Mesenchymal stem cell (in vitro differentiated cells and primary cell): ENCODE measurements around the gene C2orf81.

Experiments used
- DNase-seq: peaks from one replicate; pipeline ENCODE4 v3.0.0-alpha.2; 2013
- H2AFZ ChIP-seq: one replicate; pipeline ENCODE4 v1.6.1; 2013; ENCODE audit warnings: low read depth, mild to moderate bottlenecking, control low read depth, inconsistent platforms, low read length, moderate library complexity
- H2AK5ac ChIP-seq: 2 replicates; pipeline ENCODE4 v1.6.1; 2013; ENCODE audit warnings: low read length, moderate library complexity, mild to moderate bottlenecking, inconsistent platforms; ENCODE audit not compliant: severe bottlenecking
- H2BK120ac ChIP-seq: one replicate; pipeline ENCODE4 v1.6.1; 2013; ENCODE audit warnings: low read depth, mild to moderate bottlenecking, inconsistent platforms, low read length, moderate library complexity
- H2BK12ac ChIP-seq, 2 experiments: one replicate each; pipeline ENCODE4 v1.6.1; 2013; ENCODE audit warnings: inconsistent platforms in 2 of 2, low read length in 2 of 2, mild to moderate bottlenecking in 2 of 2, moderate library complexity in 2 of 2, control low read depth in 1 of 2
- H2BK15ac ChIP-seq: one replicate; pipeline ENCODE4 v1.6.1; 2013; ENCODE audit warnings: mild to moderate bottlenecking, low read depth, inconsistent platforms; ENCODE audit not compliant: poor library complexity, severe bottlenecking
- H2BK5ac ChIP-seq: 2 replicates; pipeline ENCODE4 v1.6.1; 2013; ENCODE audit warnings: low read depth, mild to moderate bottlenecking, low read length, control low read depth, inconsistent platforms; ENCODE audit not compliant: poor library complexity, severe bottlenecking
- H3K14ac ChIP-seq, 2 experiments: one replicate each; pipeline ENCODE4 v1.6.1; 2013; ENCODE audit warnings: inconsistent platforms in 2 of 2, low read length in 2 of 2, control low read depth in 1 of 2, mild to moderate bottlenecking in 1 of 2, moderate library complexity in 1 of 2
- H3K18ac ChIP-seq, 2 experiments: one replicate each; pipeline ENCODE4 v1.6.1; 2013; ENCODE audit warnings: inconsistent platforms in 2 of 2, low read length in 2 of 2, control low read depth in 1 of 2, low read depth in 1 of 2, mild to moderate bottlenecking in 1 of 2
- H3K23ac ChIP-seq, 2 experiments: one replicate each; pipeline ENCODE4 v1.6.1; 2013; ENCODE audit warnings: inconsistent platforms in 2 of 2, low read length in 2 of 2, mild to moderate bottlenecking in 2 of 2, moderate library complexity in 2 of 2, control low read depth in 1 of 2
- H3K27ac ChIP-seq: 2 replicates; pipeline ENCODE4 v1.5.1; 2013; ENCODE audit warnings: mild to moderate bottlenecking, moderate library complexity, low read length, control low read depth, inconsistent platforms; ENCODE audit not compliant: poor library complexity, severe bottlenecking
- H3K27me3 ChIP-seq, 2 experiments: 2 replicates each; pipeline versions ENCODE4 v1.6.1 to v1.7.0; 2013; ENCODE audit warnings: low read length in 2 of 2, mild to moderate bottlenecking in 2 of 2, moderate library complexity in 2 of 2, control low read depth in 1 of 2, inconsistent platforms in 1 of 2; ENCODE audit not compliant: control insufficient read depth in 1 of 2, insufficient read depth in 1 of 2
- H3K36me3 ChIP-seq, 2 experiments: 2 replicates each; pipeline versions ENCODE4 v1.6.1 to v1.7.0; 2013; ENCODE audit warnings: low read length in 2 of 2, control low read depth in 1 of 2, inconsistent platforms in 1 of 2, low read depth in 1 of 2, mild to moderate bottlenecking in 1 of 2; ENCODE audit not compliant: insufficient read depth in 2 of 2, control insufficient read depth in 1 of 2
- H3K4ac ChIP-seq, 2 experiments: one replicate each; pipeline ENCODE4 v1.6.1; 2013; ENCODE audit warnings: inconsistent platforms in 2 of 2, low read length in 2 of 2, mild to moderate bottlenecking in 2 of 2, moderate library complexity in 2 of 2, control low read depth in 1 of 2, low read depth in 1 of 2
- H3K4me1 ChIP-seq: 2 replicates; pipeline ENCODE4 v1.6.1; 2013; ENCODE audit warnings: low read depth, low read length, control low read depth; ENCODE audit not compliant: control insufficient read depth, insufficient read depth
- H3K4me2 ChIP-seq: 2 replicates; pipeline ENCODE4 v1.6.1; 2013; ENCODE audit warnings: low read length, mild to moderate bottlenecking, inconsistent platforms; ENCODE audit not compliant: poor library complexity, severe bottlenecking
- H3K4me3 ChIP-seq, 2 experiments: 2 replicates each; pipeline versions ENCODE4 v1.5.1 to v1.7.0; 2013; ENCODE audit warnings: low read length in 2 of 2, mild to moderate bottlenecking in 2 of 2, control low read depth in 1 of 2, low read depth in 1 of 2; ENCODE audit not compliant: insufficient read depth in 1 of 2
- H3K79me1 ChIP-seq: replicated peaks from 2 replicates; pipeline ENCODE4 v1.6.1; 2013; ENCODE audit warnings: mild to moderate bottlenecking, control low read depth, low read length, inconsistent platforms; ENCODE audit not compliant: poor library complexity, severe bottlenecking
- H3K9ac ChIP-seq: 2 replicates; pipeline ENCODE4 v1.7.0; 2013; ENCODE audit warnings: mild to moderate bottlenecking, low read length, moderate library complexity
- H3K9me3 ChIP-seq: 2 replicates; pipeline ENCODE4 v1.7.0; 2013; ENCODE audit warnings: mild to moderate bottlenecking, low read length; ENCODE audit not compliant: control insufficient read depth
- H4K8ac ChIP-seq: one replicate; pipeline ENCODE4 v1.6.1; 2013; ENCODE audit warnings: inconsistent platforms, mild to moderate bottlenecking, low read length, moderate library complexity
- H4K91ac ChIP-seq: one replicate; pipeline ENCODE4 v1.6.1; 2013; ENCODE audit warnings: mild to moderate bottlenecking, low read length, inconsistent platforms
- WGBS: methylation state at CpG from one replicate; pipeline ENCODE4 v1.1.7; 2013; ENCODE audit warnings: mixed read lengths; 5-methylcytosine and 5-hydroxymethylcytosine counted together

The C2orf81 gene

GRCh38 chr2:74374509-74375205 is 46.8 kb downstream of the C2orf81 start:
- Histone ChIP-seq H3K79me1 (peaks cover 74% of the 10 kb centered on the region), H2BK5ac (no peak overlapping the region), H4K91ac (no peak overlapping the region), H3K9ac (peak overlapping the region; percentile 75), H3K4me2 (no peak overlapping the region), H3K4ac (no peak overlapping the region), H4K8ac (no peak overlapping the region), H3K27ac (no peak overlapping the region), H2BK120ac (no peak overlapping the region), H3K4me3 (peak overlapping the region in 1 of 2 experiments; percentile 75), H3K18ac (no peak overlapping the region), H3K36me3 (peaks cover 51 to 61% of the 10 kb centered on the region in 2 experiments), H3K27me3 (no peaks in the 10 kb centered on the region), H3K4me1 (peaks cover 12% of the 10 kb centered on the region), H2AK5ac (no peak overlapping the region), H3K23ac (no peak overlapping the region), H2AFZ (no peak overlapping the region), H2BK15ac (no peak overlapping the region), H3K9me3 (no peaks in the 10 kb centered on the region), H2BK12ac (no peak overlapping the region), H3K14ac (no peak overlapping the region)
- 61% methylated on average over 19 of the region's 19 CpGs for WGBS
- peak; percentile 77 for DNase-seq

- H3K9me3 ChIP-seq, result no peaks in the 10 kb centered on the region
- no peak overlapping the region for H3K14ac ChIP-seq
- peak overlapping the region in 1 of 2 experiments; percentile 75 for H3K4me3 ChIP-seq
- no peak for DNase-seq
- no peak overlapping the region for H3K4ac ChIP-seq
- no peak overlapping the region for H2BK5ac ChIP-seq
- H3K4me2 ChIP-seq, result no peak overlapping the region
- no peak overlapping the region for H4K91ac ChIP-seq
- H2BK120ac ChIP-seq, result no peak overlapping the region
- no peak overlapping the region for H3K27ac ChIP-seq
- H3K27me3 ChIP-seq, result no peaks in the 10 kb centered on the region
- no peak overlapping the region for H4K8ac ChIP-seq
- H2AK5ac ChIP-seq, result no peak overlapping the region
- peaks cover 10% of the 10 kb centered on the region for H3K4me1 ChIP-seq
- H3K23ac ChIP-seq, result no peak overlapping the region
- H3K79me1 ChIP-seq, result peaks cover 69% of the 10 kb centered on the region
- H3K36me3 ChIP-seq, result peaks cover 58 to 67% of the 10 kb centered on the region in 2 experiments
- no peak overlapping the region for H2BK12ac ChIP-seq
- H2BK15ac ChIP-seq, result no peak overlapping the region
- H3K9ac ChIP-seq, result peak overlapping the region; percentile 75
- H3K18ac ChIP-seq, result no peak overlapping the region
- no peak overlapping the region for H2AFZ ChIP-seq
- WGBS, result 90% methylated on average over 8 of the region's 8 CpGs
Measured at GRCh38 chr2:74373985-74374384, 47.4 kb downstream of the C2orf81 start.

- no peak overlapping the region for H3K27ac ChIP-seq
- no peak overlapping the region for H3K18ac ChIP-seq
- H3K79me1 ChIP-seq, result peaks cover 66% of the 10 kb centered on the region
- H3K9ac ChIP-seq, result peak overlapping the region; percentile 56
- H3K4me2 ChIP-seq, result no peak overlapping the region
- H3K14ac ChIP-seq, result no peak overlapping the region
- H3K23ac ChIP-seq, result no peak overlapping the region
- no peaks in the 10 kb centered on the region for H3K9me3 ChIP-seq
- H3K36me3 ChIP-seq, result peaks cover 65 to 75% of the 10 kb centered on the region in 2 experiments
- no peak overlapping the region for H3K4ac ChIP-seq
- no peak overlapping the region for H4K91ac ChIP-seq
- peak overlapping the region in 1 of 2 experiments; percentile 75 for H3K4me3 ChIP-seq
- no peak overlapping the region for H2AFZ ChIP-seq
- peaks cover 10% of the 10 kb centered on the region for H3K4me1 ChIP-seq
- H2BK5ac ChIP-seq, result no peak overlapping the region
- no peak overlapping the region for H2BK120ac ChIP-seq
- WGBS, result 85% methylated on average over 4 of the region's 5 CpGs
- no peaks in the 10 kb centered on the region for H3K27me3 ChIP-seq
- H2BK15ac ChIP-seq, result no peak overlapping the region
- no peak overlapping the region for H2BK12ac ChIP-seq
- peak; percentile 32 for DNase-seq
- H4K8ac ChIP-seq, result no peak overlapping the region
- no peak overlapping the region for H2AK5ac ChIP-seq
Measured at GRCh38 chr2:74373221-74373676, 48.2 kb downstream of the C2orf81 start.

- Histone ChIP-seq H3K14ac (no peak overlapping the region), H3K27me3 (no peaks in the 10 kb centered on the region), H3K36me3 (peaks cover 66 to 76% of the 10 kb centered on the region in 2 experiments), H3K23ac (no peak overlapping the region), H3K9me3 (no peaks in the 10 kb centered on the region), H3K79me1 (peaks cover 61% of the 10 kb centered on the region), H4K8ac (no peak overlapping the region), H2AFZ (no peak overlapping the region), H3K18ac (no peak overlapping the region), H4K91ac (no peak overlapping the region), H3K27ac (no peak overlapping the region), H3K9ac (peak overlapping the region; percentile 56), H3K4me2 (no peak overlapping the region), H3K4me3 (peak overlapping the region in 1 of 2 experiments; percentile 75), H2BK120ac (no peak overlapping the region), H3K4ac (no peak overlapping the region), H2BK5ac (no peak overlapping the region), H2AK5ac (no peak overlapping the region), H3K4me1 (peaks cover 10% of the 10 kb centered on the region), H2BK15ac (no peak overlapping the region), H2BK12ac (no peak overlapping the region)
- DNase-seq, result no peak
- 90% methylated on average over 6 of the region's 6 CpGs for WGBS
Measured at GRCh38 chr2:74372674-74373073, 48.7 kb downstream of the C2orf81 start.
